HG03280 (cell line): ENCODE measurements around the gene BRSK1.

Source experiments
- ATAC-seq: cut with Tn5 transposase; IDR thresholded peaks from one replicate; pipeline ENCODE4 v1.9.1; 2021; ENCODE audit warnings: mild to moderate bottlenecking, moderate library complexity; ENCODE audit not compliant: unreplicated experiment

BRSK1 gene

DNA sequence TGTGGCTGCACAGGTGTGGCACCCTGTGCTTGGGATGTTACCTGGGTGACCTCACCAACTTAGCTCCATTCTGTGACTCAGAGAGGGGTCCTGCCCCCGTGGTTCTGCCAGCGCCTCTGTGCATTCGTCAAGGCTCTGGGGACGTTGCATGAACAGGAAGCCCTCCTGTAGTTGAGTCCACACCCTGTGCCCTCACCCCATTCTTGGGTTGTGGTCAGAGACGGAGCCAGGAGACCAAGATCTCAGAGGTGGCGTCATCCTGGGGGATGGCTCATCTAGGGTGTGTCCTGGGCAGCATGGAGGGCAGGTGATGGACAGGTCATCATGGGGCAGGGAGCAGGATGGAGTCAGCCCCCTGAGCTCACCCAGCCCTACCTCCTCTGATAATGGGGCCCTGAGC lies 68.2 kb downstream of the BRSK1 start:
- no peak for ATAC-seq

DNA sequence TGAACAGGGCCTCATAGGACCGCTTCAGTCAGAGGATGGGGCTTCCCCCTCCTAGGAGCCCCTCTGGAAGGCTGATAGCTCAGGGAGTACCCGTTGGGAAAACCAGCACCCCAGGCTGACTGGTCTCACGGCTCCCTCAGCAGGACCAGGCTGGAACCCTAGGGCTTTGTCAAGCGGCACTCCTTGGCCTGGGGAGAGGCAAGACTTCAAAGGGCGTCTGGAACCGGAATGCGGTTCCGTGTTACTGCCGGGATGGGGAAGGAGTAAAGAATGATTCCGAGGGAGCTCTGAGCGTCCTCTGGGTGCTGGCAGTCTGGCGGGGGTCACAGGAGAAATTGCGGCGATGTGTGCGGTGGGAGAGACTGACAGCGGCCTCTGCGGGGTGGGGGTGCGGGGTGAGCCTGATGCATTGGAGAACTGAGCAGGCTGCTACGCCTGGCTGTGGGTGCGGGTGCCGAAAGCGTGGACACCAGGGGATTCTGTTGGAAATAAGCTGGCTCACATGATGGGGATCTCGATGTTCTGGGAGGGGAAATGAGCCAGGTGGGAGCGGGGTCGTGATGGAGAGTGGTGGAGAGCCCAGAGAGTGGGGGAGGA lies 68.8 kb downstream of the BRSK1 start:
- no peak for ATAC-seq

DNA sequence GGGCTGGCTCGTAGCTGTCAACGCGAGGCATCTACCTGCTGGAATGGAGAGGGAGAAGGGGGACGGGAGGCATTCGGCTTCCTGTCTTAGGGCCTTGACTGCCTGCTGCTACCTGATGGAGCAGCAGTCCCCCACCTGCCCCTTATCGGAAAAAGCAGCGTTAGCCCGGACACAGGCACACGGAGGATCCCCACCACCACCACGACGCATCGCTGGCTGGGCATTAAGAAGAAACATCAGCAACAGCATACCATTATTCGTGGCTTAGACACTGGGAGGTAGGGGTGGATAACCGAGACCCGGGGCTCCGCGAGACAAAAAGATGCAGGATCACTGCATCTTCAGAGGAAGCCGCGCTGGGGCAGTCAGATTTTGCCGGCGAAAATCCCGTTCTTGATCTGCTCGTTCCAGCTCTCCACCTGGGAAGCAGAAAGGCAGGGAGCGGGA lies 69.6 kb downstream of the BRSK1 start:
- no peak for ATAC-seq

DNA sequence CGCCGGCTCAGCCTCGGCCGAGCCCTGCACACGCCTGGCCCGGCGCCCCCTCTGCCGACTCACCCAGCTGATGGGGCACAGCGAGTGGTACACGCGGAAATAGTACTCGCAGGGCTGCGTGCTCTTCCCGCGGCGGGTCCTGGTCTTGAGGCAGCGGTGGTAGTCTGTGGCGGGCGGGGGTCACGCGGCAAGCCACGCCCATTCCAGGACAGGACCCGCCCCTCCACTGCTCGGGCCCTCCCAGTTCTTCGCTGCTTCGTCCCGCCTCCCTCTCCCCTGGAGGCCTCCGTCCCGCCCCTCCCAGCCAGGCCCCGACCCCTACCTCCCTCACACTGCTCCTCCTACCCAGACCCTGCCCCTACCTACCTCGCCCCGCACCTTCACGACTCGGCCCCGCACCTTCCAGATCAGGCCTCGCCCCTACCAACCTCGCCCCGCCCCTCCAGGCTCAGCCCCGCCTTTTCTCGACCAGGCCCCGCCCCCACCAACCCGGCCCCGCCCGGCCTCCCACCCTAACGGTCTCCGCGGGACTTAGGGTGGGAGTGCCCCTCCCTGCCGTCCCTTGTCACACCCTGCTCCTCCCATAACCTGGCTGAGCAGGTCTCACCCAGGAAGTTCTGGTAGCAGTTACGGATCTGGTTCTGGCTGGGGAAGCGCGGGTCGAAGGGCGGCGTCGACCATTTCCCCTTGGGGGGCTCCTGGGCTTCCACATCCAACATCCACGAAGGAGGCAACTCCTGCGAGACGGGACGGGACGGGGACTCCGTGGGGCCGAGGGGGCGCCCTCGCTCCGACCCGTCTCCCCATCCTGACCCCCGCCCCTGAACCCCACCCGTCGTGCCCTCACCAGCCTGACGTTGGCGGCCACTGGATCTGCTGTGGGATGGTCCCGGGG lies 70.3 kb downstream of the BRSK1 start:
- no peak for ATAC-seq

DNA sequence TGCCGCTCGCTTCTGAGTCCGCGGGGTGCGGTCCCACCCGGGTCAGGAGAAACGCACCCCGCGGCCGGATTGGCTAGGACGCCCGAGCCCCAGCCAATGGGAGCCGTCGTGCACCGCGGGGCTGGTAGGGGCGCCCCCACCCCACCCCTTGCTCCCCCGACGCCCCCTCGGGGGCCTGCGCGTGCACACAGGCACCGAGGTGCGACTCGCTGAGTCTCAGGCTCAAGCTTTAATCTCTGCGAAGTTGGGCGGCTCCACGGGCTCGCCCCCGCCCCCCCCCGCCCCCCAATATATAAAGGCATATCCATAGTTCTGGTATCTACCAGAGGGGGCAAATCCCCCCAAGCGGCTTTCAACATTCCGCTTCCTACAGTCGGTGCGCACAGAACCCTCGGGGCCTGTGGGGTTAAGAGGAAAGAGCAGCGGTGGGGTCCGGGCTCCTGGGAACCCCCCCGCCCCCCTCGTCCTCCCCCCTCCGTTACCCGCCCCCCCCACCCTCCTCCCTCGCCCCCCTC lies 71.0 kb downstream of the BRSK1 start, which contains the start of gene COX6B2:
Gene COX6B2, minus strand, starts transcription at position 22 of the 515 bp plus-strand sequence. CDS start 198 bp downstream, outside the sequence.
- no peak for ATAC-seq

DNA sequence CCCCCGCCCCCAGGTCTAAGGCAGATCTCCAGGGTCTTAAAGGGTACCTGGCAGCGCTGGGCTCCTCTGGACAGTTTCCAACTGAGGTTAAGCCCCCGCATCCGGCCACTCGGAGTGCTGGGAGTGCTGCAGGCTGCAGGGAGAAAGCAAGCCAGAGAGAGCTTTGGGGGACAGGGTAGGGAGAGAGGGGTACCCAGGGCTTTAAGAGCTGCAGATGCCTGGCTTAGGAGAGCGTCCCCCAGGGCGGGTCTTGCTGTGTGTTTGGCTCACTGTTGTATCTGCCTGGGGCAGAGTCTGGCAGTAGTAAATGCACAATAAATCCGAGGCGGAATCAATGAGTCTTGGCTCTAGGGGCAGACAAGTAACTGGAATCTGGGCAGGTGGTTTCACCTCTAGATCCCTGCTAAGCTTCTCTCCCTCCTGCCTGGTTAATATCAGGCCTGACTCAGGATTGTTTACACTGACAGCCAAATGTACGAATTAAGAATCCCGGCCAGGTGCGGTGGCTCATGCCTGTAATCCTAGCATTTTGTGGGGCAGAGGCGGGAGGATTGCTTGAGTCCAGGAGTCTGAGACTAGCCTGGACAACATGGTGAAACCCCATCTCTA lies 71.5 kb downstream of the BRSK1 start:
- no peak for ATAC-seq

DNA sequence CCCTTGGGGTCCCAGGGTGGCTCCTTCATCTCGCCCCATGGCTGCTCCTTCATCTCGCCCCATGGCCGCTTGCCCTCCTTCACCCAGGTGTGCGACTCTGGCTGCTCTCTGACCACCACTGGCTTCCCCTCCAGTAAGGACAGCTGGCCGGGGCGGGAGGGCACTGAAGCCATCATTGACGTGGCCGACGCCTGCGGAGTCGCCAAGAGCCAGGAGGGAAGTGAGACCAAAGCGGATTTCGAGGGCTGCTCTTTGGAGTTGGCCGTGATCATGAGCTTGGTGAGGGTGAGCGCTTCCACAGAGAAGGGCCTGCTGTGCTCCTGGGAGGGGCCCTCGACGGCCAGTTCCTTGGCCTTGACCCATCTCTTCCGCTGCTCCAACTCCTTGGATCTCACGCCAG lies 74.7 kb downstream of the BRSK1 start:
- no peak for ATAC-seq

DNA sequence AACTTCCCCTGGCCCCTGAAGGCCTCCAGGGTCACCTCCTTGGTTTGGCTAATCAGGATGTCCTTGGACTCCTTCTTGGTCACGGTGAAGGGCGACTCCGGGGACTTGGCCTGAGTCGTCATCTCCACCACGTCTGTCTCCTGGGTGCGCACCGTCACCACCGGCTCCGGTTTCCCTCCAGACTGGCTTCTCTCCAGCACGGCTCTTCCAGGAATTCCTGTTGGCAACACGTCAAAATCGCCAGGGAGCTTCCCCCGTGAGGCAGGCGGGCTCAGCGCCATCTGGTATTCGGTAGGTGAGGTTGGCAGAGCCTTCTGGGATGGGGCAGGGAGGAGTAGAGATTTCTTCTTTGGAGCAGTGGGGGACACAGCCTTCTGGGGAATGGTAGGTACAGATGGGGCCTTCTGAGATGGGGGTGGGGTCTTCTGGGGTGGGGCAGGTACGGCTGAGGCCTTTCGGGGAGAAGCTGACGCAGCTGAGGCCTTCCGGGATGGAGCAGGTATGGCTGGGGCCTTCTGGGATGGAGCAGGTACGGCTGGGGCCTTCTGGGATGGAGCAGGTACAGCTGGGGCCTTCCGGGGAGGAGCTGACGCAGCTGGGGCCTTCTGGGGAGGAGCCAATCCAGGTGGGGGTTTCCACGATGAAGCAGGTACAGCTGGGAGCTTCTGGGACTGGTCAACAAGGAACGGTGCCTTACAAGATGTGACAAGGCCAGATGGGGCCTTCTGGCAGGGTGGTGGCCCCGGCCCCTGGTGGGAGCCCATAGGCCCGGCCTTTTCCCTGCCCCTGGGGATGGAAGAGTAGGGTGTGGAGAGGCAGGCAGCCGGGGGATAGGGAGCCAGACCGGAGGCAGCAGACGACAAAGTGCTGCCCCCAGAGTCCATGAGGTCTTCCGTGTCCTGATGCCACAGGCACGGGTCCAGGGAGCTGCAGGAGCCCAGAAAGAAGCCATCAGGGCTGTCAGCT lies 75.4 kb downstream of the BRSK1 start:
- no peak for ATAC-seq

DNA sequence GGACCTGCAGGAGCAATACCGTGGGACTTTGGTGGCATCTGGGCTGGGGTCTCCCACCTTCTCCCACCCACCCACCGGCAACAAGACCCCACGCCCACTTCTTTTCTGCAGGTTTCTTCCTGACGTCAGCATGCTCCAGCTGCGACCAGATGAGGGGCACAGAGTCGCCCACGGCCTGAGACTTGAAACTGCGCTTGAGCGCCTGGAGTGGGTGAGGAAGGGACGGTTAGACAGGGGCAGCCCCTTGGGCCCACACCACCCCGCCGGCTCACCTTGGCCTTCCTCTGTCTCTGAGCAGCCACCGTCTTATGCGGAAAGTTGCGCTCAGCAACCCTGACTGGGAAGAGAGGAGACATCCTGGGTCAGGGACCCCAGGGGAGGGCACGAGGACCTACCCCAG lies 77.1 kb downstream of the BRSK1 start:
- no peak for ATAC-seq
